ENCODE data around the gene CDK10. TPM values are rescaled to one million over a fixed set of nuclear protein-coding genes. Genes with fewer than 3 reads are reported as not detected.
"Not testable (repeated sequence)": the region's sequence is repeated elsewhere in the genome, so short reads cannot be mapped to it uniquely, and the experiment has no call there.

The CDK10 gene
- total RNA-seq, 2 experiments from 2014 or later, result 89.7 to 93.2 TPM

GRCh38 chr16:89661215-89661614, 25.3 kb upstream of the CDK10 start:
- CTCF ChIA-PET, result no interaction called here
- POLR2A ChIA-PET, result no interaction called here

- CTCF ChIA-PET, POLR2A ChIA-PET: not testable (repeated sequence)
These were observed 22.3 kb upstream of the CDK10 start for GRCh38 chr16:89664238-89664637.

- CTCF ChIA-PET, result interaction anchor here (1.4 kb wide), 2 partner anchors 15 to 103 kb away, joined by 3 read pairs; no protein-coding TSS in a partner anchor
- POLR2A ChIA-PET, result not testable (repeated sequence)
These were observed 19.5 kb upstream of the CDK10 start for GRCh38 chr16:89667000-89667399.

- ChIA-PET POLR2A (interaction anchor here (0.6 kb wide), 1 partner anchor 822 kb away, joined by 6 read pairs; no protein-coding TSS in a partner anchor), CTCF (interaction anchor here (1.4 kb wide), 2 partner anchors 16 to 104 kb away, joined by 3 read pairs; no protein-coding TSS in a partner anchor)
These were observed 18.9 kb upstream of the CDK10 start for GRCh38 chr16:89667633-89668032.

GRCh38 chr16:89668790-89669158, 17.7 kb upstream of the CDK10 start:
- ChIA-PET CTCF (no interaction called here), POLR2A (no interaction called here)

- ChIA-PET POLR2A (no interaction called here), CTCF (no interaction called here)
These were observed 16.7 kb upstream of the CDK10 start for GRCh38 chr16:89669755-89670154.

- CTCF ChIA-PET, result no interaction called here
- POLR2A ChIA-PET, result interaction anchor here (0.6 to 0.7 kb wide), 3 partner anchors 24 to 389 kb away, joined by 3 read pairs; partner anchors contain the start of gene CPNE7
These were observed 15.7 kb upstream of the CDK10 start for GRCh38 chr16:89670496-89671431.

GRCh38 chr16:89671565-89671964, 14.9 kb upstream of the CDK10 start:
- POLR2A ChIA-PET, result interaction anchor here (0.6 to 0.7 kb wide), 3 partner anchors 23 to 390 kb away, joined by 3 read pairs; partner anchors contain the start of gene CPNE7
- CTCF ChIA-PET, result not testable (repeated sequence)

- ChIA-PET CTCF (interaction anchor here (0.6 to 1.0 kb wide), 2 partner anchors 10 to 21 kb away, joined by 3 read pairs; no protein-coding TSS in a partner anchor), POLR2A (no interaction called here)
These were observed 14.1 kb upstream of the CDK10 start for GRCh38 chr16:89672177-89672941.

GRCh38 chr16:89678258-89678657, 8.2 kb upstream of the CDK10 start:
- ChIA-PET POLR2A (no interaction called here), CTCF (interaction anchor here (0.8 to 1.2 kb wide), 2 partner anchors 22 to 38 kb away, joined by 3 to 5 read pairs; no protein-coding TSS in a partner anchor)

- CTCF ChIA-PET, result interaction anchor here (1.0 to 4.1 kb wide), 3 partner anchors 10 to 117 kb away, joined by 3 to 30 read pairs (median 4); partner anchors contain the start of gene SPATA2L
- POLR2A ChIA-PET, result interaction anchor here (1.0 to 1.4 kb wide), 3 partner anchors 15 to 187 kb away, joined by 3 to 10 read pairs (median 5); partner anchors contain the start of gene TCF25
These were observed 573 bp upstream of the CDK10 start for GRCh38 chr16:89685916-89686315.

GRCh38 chr16:89687092-89687940, 827 bp downstream of the CDK10 start:
- ChIA-PET CTCF (interaction anchor here (1.0 to 4.1 kb wide), 3 partner anchors 9 to 119 kb away, joined by 3 to 30 read pairs (median 4); partner anchors contain the start of gene SPATA2L), POLR2A (interaction anchor here (0.8 to 1.4 kb wide), 5 partner anchors 10 to 186 kb away, joined by 3 to 10 read pairs (median 3); partner anchors contain the start of gene TCF25)

- POLR2A ChIA-PET, result interaction anchor here (0.7 kb wide), 1 partner anchor 185 kb away, joined by 6 read pairs; the partner anchor contains the start of gene TCF25
- CTCF ChIA-PET, result interaction anchor here (0.7 to 4.1 kb wide), 2 partner anchors 11 to 31 kb away, joined by 8 to 30 read pairs; partner anchors contain the start of genes CHMP1A, SPATA2L and SPATA33
These were observed 1.9 kb downstream of the CDK10 start for GRCh38 chr16:89688395-89688794.

GRCh38 chr16:89689142-89689541, 2.7 kb downstream of the CDK10 start:
- CTCF ChIA-PET, result interaction anchor here (0.8 to 4.1 kb wide), 2 partner anchors 11 to 24 kb away, joined by 3 to 30 read pairs; partner anchors contain the start of gene SPATA2L
- POLR2A ChIA-PET, result interaction anchor here (0.6 kb wide), 1 partner anchor 184 kb away, joined by 3 read pairs; the partner anchor contains the start of gene TCF25

GRCh38 chr16:89689621-89690020, 3.1 kb downstream of the CDK10 start:
- POLR2A ChIA-PET, result interaction anchor here (0.6 kb wide), 1 partner anchor 184 kb away, joined by 3 read pairs; the partner anchor contains the start of gene TCF25
- CTCF ChIA-PET, result interaction anchor here (0.8 to 4.1 kb wide), 2 partner anchors 10 to 23 kb away, joined by 3 to 30 read pairs; partner anchors contain the start of gene SPATA2L

- ChIA-PET POLR2A (no interaction called here), CTCF (no interaction called here)
These were observed 4.0 kb downstream of the CDK10 start for GRCh38 chr16:89690392-89690901.

GRCh38 chr16:89691231-89691985, 4.9 kb downstream of the CDK10 start:
- POLR2A ChIA-PET, result no interaction called here
- CTCF ChIA-PET, result no interaction called here

All from activated CD8-positive, alpha-beta memory T cell treated with anti-CD3 and anti-CD28 coated beads for 36 hours (primary cell).